HUDEP-2 (cell line): ENCODE data around the gene PRADC1.
A peak's percentile ranks its signal among the peaks of the same experiment; 100 is the strongest.
"Not testable (repeated sequence)": the region's sequence is repeated elsewhere in the genome, so short reads cannot be mapped to it uniquely, and the experiment has no call there.

Experiments used
- DNase-seq, 76 experiments: peaks; one replicate each; lab custom pipeline; 2025; ENCODE audit not compliant: unreplicated experiment in 76 of 76; lab: John Stamatoyannopoulos, UW

The PRADC1 gene

DNA sequence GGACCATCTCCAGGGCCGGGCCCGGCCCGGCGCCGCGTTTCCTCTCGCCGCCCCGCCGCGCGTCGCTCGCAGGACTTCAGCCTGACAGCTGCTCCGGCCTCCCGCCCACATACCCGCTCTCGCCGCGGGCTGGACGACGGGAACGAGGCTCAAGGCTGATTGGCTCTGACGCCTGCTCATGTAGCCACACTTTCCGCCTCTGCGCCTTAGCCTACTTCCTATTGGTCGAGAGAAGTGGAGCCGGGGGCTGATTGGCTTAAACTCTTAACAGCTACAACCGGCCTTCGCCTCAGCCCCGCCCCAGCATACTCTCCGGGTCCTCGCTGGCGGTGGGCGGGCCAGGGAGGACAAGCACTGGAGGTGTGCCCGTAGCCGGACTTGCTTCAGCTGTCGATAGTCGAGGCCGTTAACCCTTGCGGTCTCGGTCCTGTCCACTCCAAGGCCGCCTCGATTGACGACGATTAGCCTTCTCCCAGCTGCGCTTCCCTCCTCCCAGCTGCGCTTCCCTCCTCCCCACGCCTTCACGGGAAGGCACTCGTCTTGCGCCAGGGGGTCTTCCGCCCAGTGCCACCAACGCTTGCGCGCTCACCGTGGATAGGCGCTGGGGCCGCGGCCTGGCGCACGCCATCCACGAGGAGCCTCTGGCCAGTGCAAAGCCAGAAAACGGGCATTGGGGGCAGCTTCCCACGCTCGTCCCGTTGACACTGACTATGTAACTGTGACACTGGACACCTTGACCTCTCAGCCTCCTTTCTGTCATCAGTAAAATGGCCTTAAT, at the start of gene PRADC1:
PRADC1 (minus strand) TSS at position 86 of the 778 bp plus-strand sequence; CDS start at position 7, 79 bp downstream.
- DNase-seq, result peak in 75 of 76 experiments; percentile 29 to 99 (median 96)

DNA sequence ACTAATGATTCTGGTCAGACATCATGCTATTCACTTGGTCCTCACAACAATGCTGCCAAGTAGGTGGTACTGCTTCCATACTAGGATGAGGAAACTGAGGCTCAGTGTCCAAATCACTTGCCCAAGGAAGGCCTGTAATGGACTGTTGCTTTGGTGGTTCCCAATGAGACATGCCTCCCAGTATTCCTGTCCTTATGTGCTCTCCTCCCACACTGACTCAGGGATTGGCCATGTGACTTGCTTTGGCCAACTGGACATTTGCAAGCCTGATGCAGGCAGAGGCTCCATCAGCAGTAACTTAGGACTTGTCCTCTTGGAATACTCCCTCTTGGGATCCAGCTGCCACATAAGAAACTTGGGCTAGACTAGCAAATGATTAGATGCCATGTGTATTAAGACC, 48.2 kb upstream of the PRADC1 start:
- DNase-seq, result no peak

DNA sequence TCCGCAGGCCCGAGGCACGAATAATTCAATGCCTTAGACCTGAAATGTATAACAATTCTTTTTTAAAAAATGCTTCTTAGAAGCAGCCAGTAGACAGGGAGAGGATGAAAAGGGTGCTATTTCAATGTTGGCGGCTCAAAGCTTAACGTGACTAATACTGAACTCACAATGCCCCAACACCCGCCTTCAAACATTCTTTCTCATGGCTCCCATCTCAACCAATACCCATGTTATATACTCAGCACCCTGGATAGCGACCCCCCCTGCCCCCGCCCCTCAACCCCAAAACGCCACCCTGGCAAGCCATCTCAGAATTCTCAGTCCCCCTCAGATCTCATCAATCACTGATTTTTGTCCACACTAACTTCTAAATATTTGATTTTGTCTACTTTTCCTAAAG, 46.8 kb upstream of the PRADC1 start:
- no peak for DNase-seq

DNA sequence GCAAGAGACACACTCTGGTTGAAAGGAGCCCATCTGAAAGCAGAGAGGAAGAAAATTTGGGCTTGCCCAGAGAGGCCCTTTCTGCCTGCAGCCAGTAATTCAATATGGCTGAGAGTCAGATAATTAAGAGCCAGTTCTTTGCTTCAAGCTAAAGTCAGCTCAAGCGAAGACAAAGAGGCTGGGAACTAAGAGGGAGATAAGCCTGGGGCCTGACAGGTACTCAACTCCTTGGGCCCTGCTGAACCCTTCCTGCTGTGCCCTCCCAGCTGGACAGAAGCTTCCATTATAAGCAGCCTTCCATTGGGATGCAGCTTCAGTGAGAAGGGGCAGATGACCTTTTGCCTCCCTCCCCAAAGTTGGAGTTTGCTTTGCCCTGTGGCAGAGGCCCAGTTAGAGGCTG, 39.2 kb upstream of the PRADC1 start:
- no peak for DNase-seq

DNA sequence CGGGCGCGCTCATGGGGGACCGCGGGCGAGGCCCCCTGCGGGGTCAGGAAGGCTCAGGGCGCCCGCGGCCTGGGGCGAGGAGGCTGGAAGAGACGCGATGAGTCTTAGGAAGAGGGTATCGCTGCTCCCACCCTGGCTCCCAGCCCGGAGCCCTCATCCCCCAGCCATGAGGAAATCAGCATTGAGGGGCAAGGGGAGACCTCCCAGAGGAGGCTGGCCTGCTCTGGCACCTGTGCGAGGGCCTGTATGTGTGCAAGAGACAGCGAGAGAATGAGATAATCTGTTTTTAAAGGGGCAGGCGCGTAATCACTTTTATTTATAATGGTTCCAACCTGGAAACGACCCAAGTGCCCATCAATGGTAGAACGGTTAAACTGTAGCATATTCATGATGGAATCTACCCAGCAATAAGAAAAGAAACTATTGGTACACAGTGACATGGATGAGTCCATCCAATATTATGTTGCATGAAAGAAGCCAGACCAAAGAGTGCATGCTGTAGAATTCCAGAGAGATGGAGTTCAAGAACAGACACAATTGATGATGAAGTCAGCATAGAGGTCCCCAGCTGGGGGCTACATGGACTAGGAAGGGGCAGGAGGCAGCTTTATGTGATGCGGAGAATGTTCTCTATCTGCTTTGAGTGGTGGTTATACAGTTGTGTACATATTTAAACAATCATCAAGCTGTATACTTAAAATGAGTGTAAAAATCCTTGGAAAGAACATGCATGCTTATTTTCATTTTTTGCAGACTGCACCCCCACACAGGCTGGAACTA, 36.8 kb upstream of the PRADC1 start:
- DNase-seq, result no peak

DNA sequence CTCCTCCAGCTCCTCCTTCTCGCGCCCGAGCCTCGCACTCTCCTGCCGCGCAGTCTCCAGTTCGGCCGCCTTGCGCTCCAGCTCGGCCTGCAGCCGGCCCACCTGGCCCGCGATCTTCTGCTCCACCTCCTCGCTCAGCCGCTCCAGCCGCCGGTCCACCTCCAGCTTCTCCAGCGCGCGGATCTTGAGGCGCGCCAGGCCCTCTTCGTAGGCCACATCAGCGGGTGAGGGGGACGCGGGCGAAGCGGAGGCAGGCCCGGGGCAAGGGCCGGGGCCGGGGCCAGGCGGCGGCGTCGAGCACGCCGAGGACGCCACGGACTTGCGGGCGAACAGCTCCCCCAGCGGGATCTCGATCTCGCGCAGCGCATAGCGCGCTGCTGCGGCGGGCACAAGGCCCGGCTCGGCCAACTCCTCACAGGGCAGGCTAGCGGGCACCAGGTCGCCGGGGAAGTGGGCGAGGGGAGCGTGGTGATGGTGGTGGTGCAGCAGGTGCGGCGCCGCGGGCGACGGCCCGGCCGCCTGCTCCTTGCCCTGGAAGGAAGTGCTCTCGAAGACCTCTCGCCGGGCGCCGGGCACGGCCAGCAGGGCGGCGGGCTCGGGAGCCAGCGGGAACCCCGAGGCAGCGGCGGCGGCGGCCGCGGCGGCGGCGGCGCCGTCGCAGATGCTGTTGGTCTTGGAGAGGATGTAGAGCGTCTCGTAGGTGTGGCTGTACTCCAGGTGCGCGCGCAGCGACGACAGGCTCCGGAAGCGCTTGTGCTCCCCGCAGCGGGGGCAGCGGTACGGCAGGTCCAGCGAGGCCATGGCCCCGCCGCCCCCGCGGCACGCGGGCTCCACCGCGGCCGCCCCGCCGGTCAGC, 36.0 kb upstream of the PRADC1 start:
- DNase-seq, result no peak

DNA sequence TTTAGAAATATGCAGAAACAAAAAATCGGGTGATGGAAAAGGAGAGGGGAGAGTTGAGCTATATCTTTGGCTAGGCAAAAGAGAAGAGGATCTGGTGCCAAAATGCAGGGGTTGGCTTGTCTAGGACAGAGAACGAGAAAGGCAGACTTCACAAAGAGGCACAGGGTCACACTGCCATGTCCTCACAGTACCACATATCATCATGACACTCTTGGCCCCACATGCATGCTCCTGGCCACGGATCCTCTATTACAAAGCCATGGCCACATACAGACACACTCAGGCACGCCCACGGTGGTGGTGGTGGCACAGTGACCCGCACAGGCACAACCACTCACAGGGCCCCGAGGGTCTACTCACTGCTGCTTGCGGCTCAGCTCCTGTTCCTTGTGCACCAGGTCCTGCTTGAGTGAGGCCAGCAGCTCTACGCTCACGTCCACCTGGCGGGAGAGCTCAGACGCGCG, 35.4 kb upstream of the PRADC1 start:
- no peak for DNase-seq

DNA sequence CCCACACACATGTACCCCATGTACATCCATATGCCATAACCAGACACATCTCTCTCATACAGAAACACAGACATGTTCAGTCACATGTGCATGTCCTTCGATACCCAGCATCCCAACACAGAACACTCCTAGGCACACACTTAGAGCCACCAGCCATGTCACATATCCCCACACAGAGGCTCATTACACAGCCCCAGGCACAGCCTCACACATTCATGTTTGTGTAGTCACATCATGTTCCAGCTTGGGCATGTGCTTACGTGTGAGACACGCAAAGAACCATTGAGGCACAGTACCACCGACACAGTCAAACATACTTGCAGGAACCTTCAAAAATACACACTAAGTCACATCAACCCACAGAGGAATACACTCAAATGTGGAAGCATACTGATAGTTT, 34.0 kb upstream of the PRADC1 start:
- no peak for DNase-seq

DNA sequence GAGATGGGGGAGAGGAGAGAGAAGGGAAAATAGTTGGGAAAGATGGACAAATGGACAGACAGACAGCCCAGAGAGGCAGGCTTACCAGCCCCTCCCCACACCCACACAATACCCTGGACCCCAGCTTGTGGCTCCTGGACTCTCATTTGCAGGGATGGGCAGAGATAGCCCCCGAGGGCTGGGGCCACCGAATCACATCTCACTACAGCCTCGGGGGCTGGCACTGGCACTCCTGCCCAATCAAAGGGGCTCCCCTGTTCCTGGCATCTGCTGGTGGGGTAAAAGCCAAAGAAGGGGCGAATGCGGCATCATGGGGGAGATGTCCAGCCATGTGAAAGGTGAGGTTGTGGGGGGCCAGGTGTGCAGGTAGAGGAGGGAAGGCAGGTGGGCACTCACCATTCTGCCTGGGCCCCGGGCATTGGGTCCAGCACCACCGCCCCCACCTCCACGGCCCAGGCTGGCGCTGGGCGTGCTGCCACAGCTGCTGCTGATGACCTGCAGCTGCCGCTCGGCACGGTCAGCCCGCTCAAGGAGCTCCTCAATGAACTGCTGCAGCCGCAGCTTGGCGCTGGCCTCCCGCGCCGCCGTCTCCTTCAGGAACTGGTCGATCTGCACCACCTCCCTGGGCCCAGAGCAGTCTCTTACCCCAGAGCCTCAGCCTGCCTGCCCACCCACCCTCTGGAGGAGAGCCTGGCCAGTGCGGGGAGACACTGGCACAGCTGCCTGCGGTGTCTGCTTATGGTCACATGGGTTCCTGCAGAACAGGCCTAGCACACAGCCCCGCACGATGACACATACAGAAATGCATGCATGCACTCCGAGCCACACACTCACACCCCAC, 33.2 kb upstream of the PRADC1 start:
- no peak for DNase-seq

DNA sequence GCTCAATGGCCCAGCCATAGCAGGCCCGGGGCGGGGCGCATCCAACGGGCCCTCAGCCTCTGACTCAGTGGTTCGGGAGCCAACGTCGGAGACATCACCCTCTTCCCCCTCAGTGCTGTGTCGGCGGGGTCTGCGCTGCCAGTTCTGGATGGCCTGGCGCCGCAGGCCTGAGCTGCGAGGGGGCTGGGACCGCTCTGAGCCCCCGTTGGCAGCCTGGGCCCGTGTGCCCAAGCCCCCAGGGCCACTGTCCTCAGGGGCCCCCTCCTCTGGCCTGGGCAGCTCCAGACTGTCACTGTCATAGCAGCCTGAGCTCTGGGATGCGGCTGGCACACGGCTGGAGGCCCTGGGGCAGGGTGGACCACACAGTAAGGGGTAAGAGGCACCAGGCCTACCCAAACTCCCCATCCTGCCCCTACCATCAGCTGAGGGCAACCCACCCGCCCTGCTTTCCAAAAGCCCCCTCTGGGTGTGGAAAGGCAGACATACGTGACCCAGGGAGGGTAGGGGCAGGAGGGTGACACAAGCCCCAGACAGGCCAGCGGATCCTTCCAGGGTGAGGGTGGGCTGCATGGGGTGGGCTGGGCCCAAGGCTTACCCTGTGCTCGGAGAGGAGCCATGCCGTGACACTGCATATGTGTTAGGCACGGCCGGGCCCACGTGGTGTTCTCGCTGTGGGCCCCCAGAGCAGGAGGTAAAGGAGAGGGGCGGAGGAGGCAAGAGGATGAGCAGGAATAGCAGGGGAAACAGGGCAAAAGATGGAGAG, 32.4 kb upstream of the PRADC1 start:
- DNase-seq, result no peak

DNA sequence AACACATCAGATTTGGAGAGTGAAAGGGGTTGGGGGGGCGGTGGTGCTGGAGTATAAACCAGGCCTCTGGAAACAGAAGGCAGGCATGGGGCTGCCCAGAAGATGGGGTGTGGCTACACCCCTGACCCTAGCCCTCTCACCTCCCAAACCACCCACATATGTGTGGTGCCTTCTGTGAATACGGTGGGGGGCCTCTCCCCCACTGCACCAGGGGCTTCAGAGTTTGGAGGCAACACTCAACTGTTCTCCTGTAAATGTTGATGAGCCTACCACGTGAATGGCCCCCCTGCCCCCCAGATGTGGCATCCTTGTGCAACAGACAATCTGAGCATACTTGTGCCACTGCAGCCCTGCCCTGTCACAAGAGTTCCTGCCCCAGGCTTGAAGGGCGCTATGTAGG, 31.7 kb upstream of the PRADC1 start:
- DNase-seq, result no peak

DNA sequence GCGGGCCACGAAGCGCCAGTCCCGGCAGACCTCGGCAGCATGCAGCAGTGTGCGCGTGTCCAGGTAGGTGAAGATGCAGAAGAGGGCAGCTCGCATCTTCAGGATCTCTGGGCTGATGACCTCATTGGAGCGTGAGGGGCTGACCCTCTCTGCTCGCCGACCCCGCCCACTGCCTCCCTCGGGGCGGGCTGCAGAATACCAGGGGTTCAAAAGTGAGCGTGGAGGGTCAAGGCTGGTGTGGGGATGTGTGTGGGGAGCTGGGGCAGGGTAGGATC, 31.2 kb upstream of the PRADC1 start:
- DNase-seq, result no peak

DNA sequence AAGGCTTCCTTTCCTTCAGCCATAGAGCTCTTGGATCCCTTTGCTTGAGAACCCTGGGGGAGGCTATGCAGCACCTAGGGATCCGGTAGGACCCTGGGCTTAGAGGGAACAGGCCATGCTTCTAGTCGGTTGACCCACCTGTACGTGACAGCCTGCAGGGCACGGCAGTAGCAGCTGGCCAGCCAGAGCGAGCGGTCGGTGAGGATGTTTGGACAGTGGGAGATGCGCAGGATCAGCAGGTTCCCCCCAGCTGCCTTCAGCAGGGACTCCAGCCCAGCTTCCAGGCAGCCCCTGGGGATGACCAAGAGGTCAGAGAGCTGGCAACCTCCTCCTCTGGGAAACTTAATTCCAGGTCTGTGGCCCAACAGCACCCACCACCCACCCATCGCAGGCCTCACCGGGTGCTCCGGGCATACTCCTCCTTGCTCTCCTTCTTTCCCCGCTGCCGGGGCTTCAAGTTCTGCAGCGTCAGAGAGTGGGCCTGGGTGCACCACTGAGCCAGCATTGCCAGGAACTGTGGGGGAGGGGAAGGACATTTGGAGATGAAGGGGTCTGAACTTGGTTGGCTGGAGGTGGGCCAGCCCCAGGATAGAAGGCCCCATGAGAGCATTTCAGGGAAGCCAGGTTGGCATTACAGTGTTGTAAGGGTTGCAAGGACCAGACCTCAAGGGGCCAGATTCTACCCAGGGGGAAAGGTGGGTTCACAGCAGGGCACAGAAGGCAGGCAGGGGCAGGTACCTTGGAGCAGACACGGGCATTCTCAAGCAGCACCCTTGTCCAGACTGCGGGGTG, 30.7 kb upstream of the PRADC1 start:
- DNase-seq, result no peak

DNA sequence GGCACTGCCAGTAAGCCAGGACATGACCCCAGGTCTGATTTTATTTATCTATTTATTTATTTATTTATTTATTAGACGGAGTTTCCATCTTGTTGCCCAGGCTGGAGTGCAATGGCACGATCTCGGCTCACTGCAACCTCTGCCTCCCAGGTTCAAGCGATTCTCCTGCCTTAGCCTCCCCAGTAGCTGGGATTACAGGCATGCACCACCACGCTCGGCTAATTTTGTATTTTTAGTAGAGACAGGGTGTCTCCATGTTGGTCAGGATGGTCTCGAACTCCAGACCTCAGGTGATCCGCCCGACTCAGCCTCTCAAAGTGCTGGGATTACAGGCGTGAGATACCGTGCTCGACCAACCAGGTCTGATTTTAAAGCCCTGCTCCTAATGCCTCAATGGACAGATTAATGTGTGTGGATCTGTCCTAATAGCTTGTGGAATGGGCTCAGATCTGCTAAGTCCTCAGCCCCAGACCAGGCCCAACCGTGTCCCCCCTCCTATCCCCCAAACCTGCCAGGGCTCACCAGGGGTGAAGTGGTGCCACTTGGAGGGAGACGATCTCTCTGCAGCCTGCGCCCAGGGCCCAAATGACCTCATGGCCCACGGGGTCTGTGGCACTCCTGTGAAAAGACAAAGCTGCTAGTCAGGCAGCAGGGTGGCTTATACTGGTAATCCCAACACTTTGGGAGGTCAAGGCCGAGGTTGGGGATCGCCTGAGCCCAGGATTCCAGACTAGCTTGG, 29.8 kb upstream of the PRADC1 start:
- not testable (repeated sequence) for DNase-seq

DNA sequence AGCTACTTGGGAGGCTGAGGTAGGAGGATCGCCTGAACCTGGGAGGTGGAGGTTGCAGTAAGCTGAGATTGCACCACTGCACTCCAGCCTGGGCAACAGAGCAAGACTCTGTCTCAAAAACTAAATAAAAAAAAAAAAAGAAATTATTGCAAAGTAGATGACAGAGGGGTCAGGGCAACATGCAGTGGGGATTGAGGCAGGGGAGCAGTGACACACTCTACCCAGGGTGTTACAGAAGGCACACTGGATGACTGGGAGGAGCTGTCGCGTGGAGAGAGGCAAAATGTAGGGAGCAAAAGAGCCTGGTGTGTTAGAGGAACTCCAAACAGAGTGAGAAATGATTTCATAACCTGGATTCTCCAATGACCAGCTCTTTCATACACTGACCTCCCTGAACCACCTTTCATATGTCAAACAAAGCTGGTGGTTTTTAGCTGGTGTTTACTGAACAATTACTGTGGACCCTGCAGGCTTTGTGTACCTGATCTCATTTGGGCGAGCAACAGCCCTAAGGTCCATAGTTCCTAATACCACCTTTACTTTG, 29.1 kb upstream of the PRADC1 start:
- no peak for DNase-seq

DNA sequence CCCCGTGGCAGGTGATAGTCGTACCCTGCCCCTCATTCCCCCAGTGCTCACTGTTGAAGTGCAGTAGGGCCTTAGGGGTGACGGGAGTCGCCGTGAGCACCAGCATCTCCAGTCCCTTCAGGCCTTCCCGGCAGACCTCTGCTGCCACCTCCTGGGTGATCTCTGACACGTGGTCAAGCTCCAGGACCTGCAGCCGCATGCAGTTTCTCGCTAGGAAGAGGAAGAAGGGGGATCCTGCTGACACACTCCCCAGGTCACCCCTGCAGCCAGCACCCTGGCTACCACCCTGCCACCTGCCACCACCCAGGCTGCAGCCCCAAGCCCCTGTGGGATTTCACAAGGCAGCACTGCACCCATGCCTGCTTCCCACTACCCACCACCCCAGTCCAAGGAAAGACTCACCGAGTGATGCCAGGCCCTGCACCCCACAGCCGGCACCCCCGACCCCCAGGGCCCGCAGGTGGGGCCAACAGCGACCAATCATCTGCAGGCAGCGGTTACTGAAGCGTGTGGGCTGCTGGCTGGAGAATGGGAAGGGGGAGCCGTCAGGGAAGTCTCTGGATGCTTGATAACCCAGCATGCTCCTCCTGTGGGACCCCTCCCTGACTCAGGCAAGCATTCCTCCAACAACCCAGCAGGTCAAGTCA, 27.4 kb upstream of the PRADC1 start:
- peak in 57 of 76 experiments; percentile 1 to 80 (median 54) for DNase-seq

DNA sequence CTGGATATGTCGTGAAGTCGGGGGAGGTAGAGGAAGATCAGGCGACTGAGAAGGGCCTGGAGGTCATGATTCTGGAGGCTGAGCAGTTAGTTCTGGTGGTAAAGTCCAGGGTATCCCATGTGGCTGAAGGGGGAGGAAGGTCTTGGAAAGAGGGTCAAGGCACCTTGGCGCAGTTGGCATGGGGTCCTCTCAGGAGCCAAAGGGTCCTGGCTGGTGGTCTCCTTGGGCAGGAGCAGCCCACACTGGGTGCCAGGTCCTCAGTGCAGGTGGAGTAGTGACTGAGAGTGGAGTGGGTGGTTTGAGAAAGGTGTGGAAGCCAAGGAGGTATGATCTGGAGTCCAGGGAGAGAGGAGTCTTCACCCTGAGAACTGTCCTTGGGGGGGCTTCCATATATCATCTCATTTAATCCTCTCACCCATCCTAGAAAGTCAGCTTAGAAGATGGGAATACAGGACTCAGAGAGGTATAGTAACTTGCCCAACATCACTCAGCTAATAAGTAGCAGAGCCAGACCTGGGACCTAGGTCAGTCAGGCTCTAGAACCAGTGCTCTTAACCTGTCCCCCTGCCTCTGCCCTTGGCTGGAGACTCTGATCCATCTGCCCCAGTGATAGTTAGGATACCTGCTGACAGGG, 26.8 kb upstream of the PRADC1 start:
- no peak for DNase-seq
